ENCODE results near the gene MRPS18A. TPM values are rescaled to one million over a fixed set of nuclear protein-coding genes. Genes with fewer than 3 reads are reported as not detected.

Gene MRPS18A
- total RNA-seq, 4 donors from 2014 or later, result 23.1 to 87.4 (median 36.4) TPM

DNA sequence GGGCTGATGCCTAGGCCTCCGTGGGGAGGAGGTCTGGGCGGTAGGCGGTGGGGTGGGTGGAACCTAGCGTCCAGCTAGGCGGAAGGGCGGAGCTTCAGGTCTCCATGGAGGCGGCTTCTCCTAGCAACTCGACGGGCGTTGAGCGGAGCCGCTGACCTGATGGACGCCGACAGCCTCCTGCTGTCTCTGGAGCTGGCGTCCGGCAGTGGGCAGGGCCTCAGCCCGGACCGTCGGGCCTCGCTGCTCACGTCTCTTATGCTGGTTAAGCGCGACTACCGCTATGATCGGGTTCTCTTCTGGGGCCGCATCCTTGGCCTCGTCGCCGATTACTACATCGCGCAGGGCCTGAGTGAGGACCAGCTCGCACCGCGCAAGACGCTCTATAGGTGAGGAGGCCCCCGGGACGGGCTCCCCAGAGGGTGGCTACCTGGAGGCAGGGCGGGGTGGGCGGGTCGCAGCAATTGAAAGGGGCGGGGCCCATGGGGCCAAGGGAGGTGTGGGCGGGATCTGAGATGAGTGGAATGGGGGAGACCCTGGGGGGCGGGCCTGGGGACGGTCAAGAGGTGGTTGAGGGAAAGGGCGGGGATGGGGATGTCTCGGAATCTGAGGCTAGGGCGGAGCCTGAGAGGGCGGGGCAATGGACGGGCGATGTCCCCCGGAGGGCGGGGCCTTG lies 42.5 kb downstream of the MRPS18A start, which contains the start of gene RSPH9:
Gene RSPH9, plus strand, starts transcription at position 97 of the 673 bp plus-strand sequence. Its CDS starts 63 bp downstream, at position 160.
- Histone ChIP-seq H3K9me3 (no peaks in the 10 kb centered on the region), H3K4me3 (peak within 1 kb of the TSS; percentile 45 to 50), H3K4me1 (peaks cover 0 to 4% of the 10 kb centered on the region in 2 donors), H3K36me3 (no peaks in the 10 kb centered on the region), H3K27ac (peak within 1 kb of the TSS; percentile 26 to 81), H3K27me3 (no peaks in the 10 kb centered on the region)
- peak; percentile 77 to 82 for DNase-seq
- intact Hi-C loops (cut with DNase I; ENCODE audit: low total_unique reads), result no loop called here
- TF ChIP-seq CTCF (IDR thresholded peaks at IDR 0.05) (no peak), POLR2A (IDR thresholded peaks at IDR 0.05) (no peak)

- Histone ChIP-seq H3K4me3 (no peak overlapping the region), H3K27me3 (no peaks in the 10 kb centered on the region), H3K36me3 (no peaks in the 10 kb centered on the region), H3K4me1 (peaks cover 0 to 3% of the 10 kb centered on the region in 2 donors), H3K27ac (no peak overlapping the region), H3K9me3 (no peaks in the 10 kb centered on the region)
- TF ChIP-seq CTCF (IDR thresholded peaks at IDR 0.05) (no peak), POLR2A (IDR thresholded peaks at IDR 0.05) (no peak)
- DNase-seq, result no peak
- intact Hi-C loops (cut with DNase I; ENCODE audit: low total_unique reads), result no loop called here
Measured at GRCh38 chr6:43639984-43640800, 47.4 kb downstream of the MRPS18A start.

GRCh38 chr6:43636308-43636659 lies 51.3 kb downstream of the MRPS18A start:
- intact Hi-C loops (cut with DNase I; ENCODE audit: low total_unique reads), result no loop called here
- no peak for TF ChIP-seq POLR2A (IDR thresholded peaks at IDR 0.05)
- TF ChIP-seq CTCF (IDR thresholded peaks at IDR 0.05), result no peak
- Histone ChIP-seq H3K27ac (peak overlapping the region; percentile 83 to 89), H3K36me3 (no peaks in the 10 kb centered on the region), H3K4me1 (peaks cover 0 to 3% of the 10 kb centered on the region in 2 donors), H3K4me3 (peak overlapping the region; percentile 77 to 95), H3K27me3 (no peaks in the 10 kb centered on the region), H3K9me3 (no peaks in the 10 kb centered on the region)
- DNase-seq, result no peak

GRCh38 chr6:43635387-43636307 lies 51.9 kb downstream of the MRPS18A start, which contains the start of gene MAD2L1BP:
Gene MAD2L1BP (plus strand): TSS chr6:43635840. CDS start chr6:43635876, 36 bp downstream.
- intact Hi-C loops (cut with DNase I; ENCODE audit: low total_unique reads), result no loop called here
- no peaks in the 10 kb centered on the region for H3K27me3 ChIP-seq
- TF ChIP-seq POLR2A (IDR thresholded peaks at IDR 0.05) (peak; percentile 63 to 67), CTCF (IDR thresholded peaks at IDR 0.05) (no peak)
- no peaks in the 10 kb centered on the region for H3K36me3 ChIP-seq
- H3K9me3 ChIP-seq, result no peaks in the 10 kb centered on the region
- peaks cover 0 to 3% of the 10 kb centered on the region in 2 donors for H3K4me1 ChIP-seq
- H3K4me3 ChIP-seq, result peak within 1 kb of the TSS; percentile 77 to 95
- peak within 1 kb of the TSS; percentile 83 to 89 for H3K27ac ChIP-seq
- peak; percentile 71 to 79 for DNase-seq
